IPS-15b (cell line): Measurements from ENCODE around the gene ZNF280B.
"Not testable (repeated sequence)": the region's sequence is repeated elsewhere in the genome, so short reads cannot be mapped to it uniquely, and the experiment has no call there.

Experiments
- H3K27me3 ChIP-seq: one replicate; pipeline ENCODE4 v1.6.1; 2013; ENCODE audit warnings: low read length; ENCODE audit not compliant: control insufficient read depth, insufficient read depth
- H3K36me3 ChIP-seq: one replicate; pipeline ENCODE4 v1.6.1; 2013; ENCODE audit warnings: low read length; ENCODE audit not compliant: control insufficient read depth, insufficient read depth
- H3K4me1 ChIP-seq: one replicate; pipeline ENCODE4 v1.6.1; 2013; ENCODE audit warnings: mild to moderate bottlenecking, low read length; ENCODE audit not compliant: control insufficient read depth, insufficient read depth
- H3K4me3 ChIP-seq: one replicate; pipeline ENCODE4 v1.5.1; 2013; ENCODE audit warnings: low read depth, low read length
- H3K9ac ChIP-seq: one replicate; pipeline ENCODE4 v1.6.1; 2013; ENCODE audit warnings: low read depth, mild to moderate bottlenecking, low read length
- H3K9me3 ChIP-seq: one replicate; pipeline ENCODE4 v1.6.1; 2013; ENCODE audit warnings: mild to moderate bottlenecking, low read length; ENCODE audit not compliant: control insufficient read depth, insufficient read depth

The ZNF280B gene

GRCh38 chr22:22487059-22487458 lies 21.5 kb downstream of the ZNF280B start:
- Histone ChIP-seq H3K9ac (no peak overlapping the region), H3K4me1 (no peaks in the 10 kb centered on the region), H3K4me3 (no peak overlapping the region), H3K36me3 (peaks cover 2% of the 10 kb centered on the region), H3K27me3 (peaks cover 11% of the 10 kb centered on the region), H3K9me3 (no peaks in the 10 kb centered on the region)

GRCh38 chr22:22486132-22486899 lies 22.2 kb downstream of the ZNF280B start:
- H3K9ac ChIP-seq: no peak overlapping the region
- H3K9me3 ChIP-seq: no peaks in the 10 kb centered on the region
- no peak overlapping the region for H3K4me3 ChIP-seq
- no peaks in the 10 kb centered on the region for H3K4me1 ChIP-seq
- H3K36me3 ChIP-seq: peaks cover 2% of the 10 kb centered on the region
- peaks cover 14% of the 10 kb centered on the region for H3K27me3 ChIP-seq

GRCh38 chr22:22485524-22485923 lies 23.0 kb downstream of the ZNF280B start:
- peaks cover 22% of the 10 kb centered on the region for H3K27me3 ChIP-seq
- H3K9ac ChIP-seq: no peak overlapping the region
- no peak overlapping the region for H3K4me3 ChIP-seq
- peaks cover 2% of the 10 kb centered on the region for H3K36me3 ChIP-seq
- no peaks in the 10 kb centered on the region for H3K4me1 ChIP-seq
- H3K9me3 ChIP-seq: no peaks in the 10 kb centered on the region

- Histone ChIP-seq H3K4me3 (no peak overlapping the region), H3K9ac (no peak overlapping the region), H3K27me3 (peaks cover 31% of the 10 kb centered on the region), H3K36me3 (peaks cover 2% of the 10 kb centered on the region), H3K9me3 (no peaks in the 10 kb centered on the region), H3K4me1 (no peaks in the 10 kb centered on the region)
These were observed 24.5 kb downstream of the ZNF280B start for GRCh38 chr22:22484023-22484422.

- Histone ChIP-seq H3K4me3 (no peak overlapping the region), H3K4me1 (no peaks in the 10 kb centered on the region), H3K9me3 (no peaks in the 10 kb centered on the region), H3K9ac (no peak overlapping the region), H3K27me3 (peaks cover 34% of the 10 kb centered on the region), H3K36me3 (no peaks in the 10 kb centered on the region)
These were observed 27.6 kb downstream of the ZNF280B start for GRCh38 chr22:22480940-22481339.

GRCh38 chr22:22479999-22480532 lies 28.5 kb downstream of the ZNF280B start:
- peaks cover 31% of the 10 kb centered on the region for H3K27me3 ChIP-seq

GRCh38 chr22:22479116-22479515 lies 29.4 kb downstream of the ZNF280B start:
- Histone ChIP-seq H3K4me1 (peaks cover 5% of the 10 kb centered on the region), H3K4me3 (no peak overlapping the region), H3K36me3 (no peaks in the 10 kb centered on the region), H3K9me3 (no peaks in the 10 kb centered on the region), H3K9ac (no peak overlapping the region), H3K27me3 (peaks cover 36% of the 10 kb centered on the region)

More at GRCh38 chr22:22479999-22480532, 28.5 kb downstream of the ZNF280B start:
- H3K4me3 ChIP-seq: no peak overlapping the region
- no peak overlapping the region for H3K9ac ChIP-seq
- no peaks in the 10 kb centered on the region for H3K9me3 ChIP-seq
- H3K36me3 ChIP-seq: no peaks in the 10 kb centered on the region
- H3K4me1 ChIP-seq: no peaks in the 10 kb centered on the region

GRCh38 chr22:22478470-22478869 lies 30.1 kb downstream of the ZNF280B start:
- no peaks in the 10 kb centered on the region for H3K36me3 ChIP-seq
- peaks cover 39% of the 10 kb centered on the region for H3K27me3 ChIP-seq
- peaks cover 5% of the 10 kb centered on the region for H3K4me1 ChIP-seq
- H3K9me3 ChIP-seq: no peaks in the 10 kb centered on the region
- H3K4me3 ChIP-seq: no peak overlapping the region
- no peak overlapping the region for H3K9ac ChIP-seq

GRCh38 chr22:22474733-22475132 lies 33.8 kb downstream of the ZNF280B start:
- H3K9ac ChIP-seq: no peak overlapping the region
- H3K4me1 ChIP-seq: peaks cover 5% of the 10 kb centered on the region
- H3K4me3 ChIP-seq: no peak overlapping the region
- H3K36me3 ChIP-seq: no peaks in the 10 kb centered on the region
- H3K9me3 ChIP-seq: peaks cover 3% of the 10 kb centered on the region
- H3K27me3 ChIP-seq: peaks cover 35% of the 10 kb centered on the region

- not testable (repeated sequence) for H3K9me3 ChIP-seq, H3K9ac ChIP-seq
- peaks cover 41% of the 10 kb centered on the region for H3K27me3 ChIP-seq
These were observed 37.4 kb downstream of the ZNF280B start for GRCh38 chr22:22471104-22471503.

GRCh38 chr22:22469527-22469926 lies 39.0 kb downstream of the ZNF280B start:
- no peaks in the 10 kb centered on the region for H3K36me3 ChIP-seq
- H3K4me3 ChIP-seq: no peak overlapping the region
- peaks cover 6% of the 10 kb centered on the region for H3K9me3 ChIP-seq
- no peak overlapping the region for H3K9ac ChIP-seq
- peaks cover under 1% of the 10 kb centered on the region for H3K4me1 ChIP-seq
- peaks cover 51% of the 10 kb centered on the region for H3K27me3 ChIP-seq

More at GRCh38 chr22:22471104-22471503, 37.4 kb downstream of the ZNF280B start:
- H3K4me3 ChIP-seq, H3K36me3 ChIP-seq, H3K4me1 ChIP-seq: not testable (repeated sequence)

GRCh38 chr22:22468794-22469469 lies 39.6 kb downstream of the ZNF280B start:
- not testable (repeated sequence) for H3K36me3 ChIP-seq, H3K4me3 ChIP-seq, H3K9me3 ChIP-seq, H3K4me1 ChIP-seq, H3K9ac ChIP-seq
- H3K27me3 ChIP-seq: peaks cover 52% of the 10 kb centered on the region
